Fibroblast of gingiva (primary cell): ENCODE results near the gene ZFP3.
"Not testable (repeated sequence)": the region's sequence is repeated elsewhere in the genome, so short reads cannot be mapped to it uniquely, and the experiment has no call there.

Source experiments
- DNase-seq: peaks from one replicate; pipeline ENCODE4 v3.0.0-alpha.2; 2011; ENCODE audit warnings: low read depth

The ZFP3 gene

GRCh38 chr17:5138616-5139457, 60.6 kb downstream of the ZFP3 start:
- no peak for DNase-seq

- no peak for DNase-seq
These were observed 61.1 kb downstream of the ZFP3 start for GRCh38 chr17:5139458-5139732.

- DNase-seq, result not testable (repeated sequence)
These were observed 64.6 kb downstream of the ZFP3 start for GRCh38 chr17:5142877-5143276.
